Activated T-cell treated with anti-CD3 and anti-CD28 coated beads, Interleukin-2, amount 50 U/mL, for 48 hours (primary cell): ENCODE data around the gene UBXN2A.
"Not testable (repeated sequence)": the region's sequence is repeated elsewhere in the genome, so short reads cannot be mapped to it uniquely, and the experiment has no call there.

Experiments
- DNase-seq, 2 experiments: peaks; one replicate each; pipeline ENCODE4 v3.0.0-alpha.2; 2020

UBXN2A gene

GRCh38 chr2:23941644-23942043 lies 1.4 kb downstream of the UBXN2A start:
- no peak for DNase-seq

GRCh38 chr2:23943666-23944065 lies 3.4 kb downstream of the UBXN2A start:
- no peak for DNase-seq

DNA sequence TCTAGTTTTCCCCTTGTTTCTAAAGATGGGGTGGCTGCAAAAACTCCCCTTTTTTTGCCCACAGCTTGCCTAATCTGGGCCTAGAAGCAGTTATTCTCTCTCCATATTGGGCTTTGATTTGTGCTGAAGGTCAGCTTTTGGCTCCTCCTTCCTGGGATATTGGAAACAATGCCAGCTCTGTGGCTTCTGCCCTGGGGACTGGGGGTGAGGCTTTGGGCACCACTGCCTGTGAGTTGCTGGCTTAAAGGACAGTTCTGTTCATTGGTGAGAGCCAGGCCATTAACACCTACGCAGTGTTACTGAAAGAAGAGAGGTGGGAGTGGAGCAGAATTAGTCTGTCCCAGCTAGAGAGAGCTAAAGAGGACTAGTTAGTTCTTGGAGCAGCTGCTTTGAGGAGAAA lies 4.3 kb downstream of the UBXN2A start:
- DNase-seq: no peak

DNA sequence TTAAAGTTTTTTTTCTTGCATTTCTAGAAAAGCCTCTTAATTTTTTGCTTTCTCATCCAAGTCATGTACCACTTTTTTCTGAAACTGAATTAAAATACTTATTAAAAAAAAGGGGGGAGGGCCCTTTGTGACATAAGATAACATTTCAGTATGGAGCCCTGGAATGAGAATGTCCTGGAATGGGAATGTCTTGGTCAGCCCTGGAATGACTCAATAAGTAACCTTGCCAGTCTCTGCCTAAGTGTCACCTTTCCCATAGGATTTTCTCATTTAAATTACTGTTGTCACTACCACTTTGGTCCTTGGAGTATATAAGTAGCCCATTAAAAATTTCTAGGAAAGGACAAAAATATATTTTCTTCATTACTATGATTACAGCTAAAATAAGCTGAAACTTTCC lies 4.7 kb downstream of the UBXN2A start:
- no peak for DNase-seq

- no peak for DNase-seq
Observed at GRCh38 chr2:23947350-23947749, 7.1 kb downstream of the UBXN2A start.

GRCh38 chr2:23952558-23952957 lies 12.3 kb downstream of the UBXN2A start:
- DNase-seq: not testable (repeated sequence)

DNA sequence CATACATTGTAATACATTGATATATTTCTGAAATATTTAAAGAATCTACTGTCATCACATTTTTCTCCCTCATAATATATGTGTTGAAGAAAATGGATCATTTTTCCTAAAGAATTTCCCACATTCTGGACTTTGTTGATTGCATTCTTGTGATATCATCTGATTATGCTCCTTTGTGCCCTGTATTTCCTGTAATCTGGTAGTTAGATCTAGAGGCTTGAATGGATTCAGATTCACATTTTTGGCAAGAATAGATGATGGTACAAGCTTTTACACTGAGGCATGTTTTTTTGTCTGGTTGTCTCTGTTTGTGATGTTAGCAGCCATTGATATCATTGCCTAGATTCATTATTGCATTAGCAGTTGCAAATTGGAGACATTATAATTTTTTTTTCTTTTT lies 13.4 kb downstream of the UBXN2A start:
- DNase-seq: no peak

DNA sequence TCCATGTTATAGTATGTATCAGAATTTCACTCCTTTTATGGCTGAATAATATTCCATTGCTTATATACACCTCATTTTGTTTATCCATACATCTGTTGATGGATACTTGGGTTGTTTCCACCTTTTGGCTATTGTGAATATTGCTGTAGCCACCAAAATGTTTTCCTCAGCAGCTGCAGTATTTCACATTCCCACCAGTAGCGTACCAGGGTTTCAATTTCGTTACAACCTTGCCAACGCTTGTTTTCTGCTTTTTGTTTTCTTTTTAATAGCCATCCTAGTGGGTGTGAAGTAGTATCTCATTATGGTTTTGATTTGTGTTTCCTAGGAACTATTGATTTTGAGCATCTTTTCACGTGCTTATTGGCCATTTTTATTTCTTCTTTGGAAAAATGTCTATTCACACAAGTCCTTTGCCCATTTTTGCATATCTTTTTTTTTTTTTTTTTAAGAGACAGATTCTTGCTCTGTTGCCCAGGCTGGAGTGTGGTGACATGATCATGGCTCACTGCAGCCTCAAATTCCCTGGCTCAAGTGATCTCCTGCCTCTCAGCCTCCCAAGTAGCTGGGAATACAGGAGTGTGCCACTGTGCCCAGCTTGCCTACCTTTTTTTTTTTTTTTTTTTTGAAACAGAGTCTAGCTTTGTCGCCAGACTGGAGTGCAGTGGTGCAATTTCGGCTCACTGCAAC lies 14.2 kb downstream of the UBXN2A start:
- no peak for DNase-seq

- DNase-seq: no peak
Observed at GRCh38 chr2:23967846-23968245, 27.6 kb downstream of the UBXN2A start.

GRCh38 chr2:23976883-23977282 lies 36.6 kb downstream of the UBXN2A start:
- no peak for DNase-seq

DNA sequence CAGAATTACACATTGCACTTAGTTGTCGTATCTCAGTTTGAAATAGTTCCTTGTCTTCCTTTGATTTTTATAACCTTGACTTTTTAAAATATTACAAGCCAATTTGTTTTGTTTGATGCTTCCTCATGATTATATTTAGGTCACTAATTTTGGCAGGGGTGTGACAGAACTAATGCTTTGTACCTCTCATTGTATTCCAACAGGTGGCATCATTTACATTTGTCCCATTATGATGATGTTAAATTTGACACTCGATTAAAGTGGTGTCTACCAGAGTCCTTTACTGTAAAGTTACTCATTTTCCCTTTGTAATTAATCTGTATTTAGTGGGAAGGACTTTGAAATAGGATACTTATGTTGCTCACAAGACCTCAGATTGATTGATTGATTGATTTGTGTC lies 48.1 kb downstream of the UBXN2A start:
- no peak for DNase-seq

DNA sequence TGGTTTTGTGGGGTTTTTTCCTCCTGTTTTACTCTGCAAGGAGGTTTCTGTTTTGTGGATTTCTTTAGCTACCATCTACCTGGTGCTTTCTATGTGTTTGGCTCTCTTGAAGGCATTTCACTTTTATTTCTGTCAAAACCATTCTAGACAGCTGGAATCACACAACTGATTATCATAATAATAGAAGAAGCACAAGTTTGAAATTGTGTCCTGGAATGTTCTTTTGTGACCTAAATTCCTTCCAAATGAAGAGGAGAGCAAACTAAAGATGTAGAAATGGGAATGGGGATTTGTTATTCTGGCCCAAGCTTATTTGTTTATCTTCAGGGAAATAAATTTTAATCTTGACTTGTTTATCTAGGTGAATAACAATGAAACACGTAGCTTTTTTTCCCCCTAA lies 52.7 kb downstream of the UBXN2A start:
- DNase-seq: no peak

DNA sequence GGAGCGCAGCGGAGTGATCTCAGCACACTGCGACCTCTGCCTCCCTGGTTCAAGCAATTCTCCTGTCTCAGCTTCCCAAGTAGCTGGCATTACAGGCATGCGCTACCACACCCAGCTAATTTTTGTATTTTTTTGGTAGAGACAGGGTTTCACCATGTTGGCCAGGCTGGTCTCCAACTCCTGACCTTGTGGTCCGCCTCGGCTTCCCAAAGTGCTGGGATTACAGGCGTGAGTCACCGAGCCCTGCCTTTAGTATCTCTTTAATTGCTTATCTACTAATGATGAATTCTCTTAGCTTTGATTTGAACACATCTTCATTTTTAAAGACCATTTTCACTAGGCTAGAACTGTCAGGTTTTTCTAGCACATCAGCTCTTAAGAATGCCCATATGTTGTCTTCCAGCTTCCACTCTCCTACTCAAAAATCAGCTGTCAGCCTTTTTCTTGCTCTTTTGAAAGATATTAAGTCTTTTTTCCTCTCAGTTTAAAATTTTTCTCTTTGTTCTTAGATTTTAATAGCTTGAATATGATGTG lies 53.5 kb downstream of the UBXN2A start:
- DNase-seq: no peak

- no peak for DNase-seq
Observed at GRCh38 chr2:23994567-23994966, 54.3 kb downstream of the UBXN2A start.

- DNase-seq: no peak
Observed at GRCh38 chr2:24007693-24008092, 67.4 kb downstream of the UBXN2A start.

GRCh38 chr2:24008672-24009366 lies 68.6 kb downstream of the UBXN2A start:
- no peak for DNase-seq

DNA sequence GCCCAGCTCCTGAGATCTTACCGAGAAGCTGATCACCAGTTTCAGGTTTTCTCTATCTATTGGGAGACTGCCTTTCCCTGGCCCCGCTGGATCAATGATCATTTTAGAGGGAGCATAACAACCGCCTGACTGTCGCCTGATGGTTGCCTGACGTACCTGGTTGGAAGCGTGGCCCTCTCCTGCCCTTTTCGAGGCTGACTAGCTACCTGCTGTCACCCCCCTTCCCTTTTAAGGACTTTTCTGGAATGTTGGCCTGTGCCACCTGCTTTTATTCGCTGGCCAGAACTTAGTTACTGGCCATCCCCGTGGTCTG lies 69.1 kb downstream of the UBXN2A start:
- no peak for DNase-seq

GRCh38 chr2:24009680-24010476 lies 69.6 kb downstream of the UBXN2A start, which contains the start of gene MFSD2B:
TSS of gene MFSD2B (plus strand) at chr2:24010085. CDS start at chr2:24010097, 12 bp downstream.
- no peak for DNase-seq

GRCh38 chr2:24010477-24011249 lies 70.4 kb downstream of the UBXN2A start:
- DNase-seq: no peak

- DNase-seq: no peak
Observed at GRCh38 chr2:24011250-24012104, 71.2 kb downstream of the UBXN2A start.

DNA sequence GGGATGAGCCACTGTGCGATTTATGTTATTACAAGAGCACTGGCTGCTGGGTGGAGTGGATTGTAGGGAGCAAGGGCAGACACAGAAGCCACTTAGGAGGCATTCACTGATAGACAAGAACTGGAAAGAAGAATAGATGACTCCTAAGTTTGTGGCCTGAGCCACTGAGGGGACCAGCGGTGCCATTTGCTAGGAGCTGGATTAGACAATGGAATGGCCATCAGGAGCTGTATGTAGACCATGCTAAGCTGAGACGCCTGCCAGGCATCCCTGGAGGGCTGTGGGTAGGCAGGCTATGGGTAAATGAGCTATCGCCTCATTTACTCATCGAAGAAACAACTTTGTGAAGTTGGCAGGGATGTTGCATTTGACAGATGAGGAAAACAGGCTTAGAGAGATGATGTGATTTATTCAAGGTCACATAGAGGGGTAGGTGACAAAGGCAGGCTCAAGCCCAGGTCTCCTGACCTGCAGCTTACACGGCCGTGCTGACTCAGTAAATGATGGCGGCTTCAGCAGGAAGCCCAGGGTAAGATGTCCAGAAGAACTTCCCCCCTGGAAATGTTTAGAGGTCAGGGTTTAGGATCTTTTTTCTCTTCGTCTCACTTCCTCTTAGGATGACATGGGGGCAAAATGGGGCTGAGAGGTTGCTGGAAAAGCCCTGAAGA lies 72.4 kb downstream of the UBXN2A start:
- no peak for DNase-seq
